Measurements from ENCODE around the gene UPF3A. TPM values are rescaled to one million over a fixed set of nuclear protein-coding genes. Genes with fewer than 3 reads are reported as not detected.
A peak's percentile ranks its signal among the peaks of the same experiment; 100 is the strongest.

UPF3A gene
- total and polyA plus RNA-seq, 10 of the 15 experiments (the other 5 are each of a cell fraction or from before 2014, with no cell fraction given), result 18.6 to 61.5 (median 43.3) TPM

DNA sequence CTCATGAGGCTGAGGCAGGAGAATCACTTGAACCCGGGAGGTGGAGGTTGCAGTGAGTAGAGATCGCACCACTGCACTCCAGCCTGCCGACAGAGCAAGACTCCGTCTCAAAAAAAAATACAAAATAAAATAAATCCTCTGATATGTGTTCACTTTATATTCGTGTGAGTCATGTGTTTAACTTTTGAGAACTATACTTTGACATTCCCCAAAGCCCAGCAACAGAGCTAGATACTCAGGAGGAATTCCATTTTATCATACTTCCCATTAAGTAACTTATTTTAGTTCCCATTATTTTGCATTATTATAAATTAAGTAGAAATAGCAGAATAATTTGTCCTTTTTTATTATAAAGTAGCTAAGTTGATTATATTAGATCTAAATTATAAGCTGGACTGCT lies 29.6 kb downstream of the UPF3A start (continued):
- TF ChIP-seq, protein P1, sequence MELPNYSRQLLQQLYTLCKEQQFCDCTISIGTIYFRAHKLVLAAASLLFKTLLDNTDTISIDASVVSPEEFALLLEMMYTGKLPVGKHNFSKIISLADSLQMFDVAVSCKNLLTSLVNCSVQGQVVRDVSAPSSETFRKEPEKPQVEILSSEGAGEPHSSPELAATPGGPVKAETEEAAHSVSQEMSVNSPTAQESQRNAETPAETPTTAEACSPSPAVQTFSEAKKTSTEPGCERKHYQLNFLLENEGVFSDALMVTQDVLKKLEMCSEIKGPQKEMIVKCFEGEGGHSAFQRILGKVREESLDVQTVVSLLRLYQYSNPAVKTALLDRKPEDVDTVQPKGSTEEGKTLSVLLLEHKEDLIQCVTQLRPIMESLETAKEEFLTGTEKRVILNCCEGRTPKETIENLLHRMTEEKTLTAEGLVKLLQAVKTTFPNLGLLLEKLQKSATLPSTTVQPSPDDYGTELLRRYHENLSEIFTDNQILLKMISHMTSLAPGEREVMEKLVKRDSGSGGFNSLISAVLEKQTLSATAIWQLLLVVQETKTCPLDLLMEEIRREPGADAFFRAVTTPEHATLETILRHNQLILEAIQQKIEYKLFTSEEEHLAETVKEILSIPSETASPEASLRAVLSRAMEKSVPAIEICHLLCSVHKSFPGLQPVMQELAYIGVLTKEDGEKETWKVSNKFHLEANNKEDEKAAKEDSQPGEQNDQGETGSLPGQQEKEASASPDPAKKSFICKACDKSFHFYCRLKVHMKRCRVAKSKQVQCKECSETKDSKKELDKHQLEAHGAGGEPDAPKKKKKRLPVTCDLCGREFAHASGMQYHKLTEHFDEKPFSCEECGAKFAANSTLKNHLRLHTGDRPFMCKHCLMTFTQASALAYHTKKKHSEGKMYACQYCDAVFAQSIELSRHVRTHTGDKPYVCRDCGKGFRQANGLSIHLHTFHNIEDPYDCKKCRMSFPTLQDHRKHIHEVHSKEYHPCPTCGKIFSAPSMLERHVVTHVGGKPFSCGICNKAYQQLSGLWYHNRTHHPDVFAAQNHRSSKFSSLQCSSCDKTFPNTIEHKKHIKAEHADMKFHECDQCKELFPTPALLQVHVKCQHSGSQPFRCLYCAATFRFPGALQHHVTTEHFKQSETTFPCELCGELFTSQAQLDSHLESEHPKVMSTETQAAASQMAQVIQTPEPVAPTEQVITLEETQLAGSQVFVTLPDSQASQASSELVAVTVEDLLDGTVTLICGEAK (IDR thresholded peaks at IDR 0.05; ENCODE audit: borderline replicate concordance), result no peak
- TF ChIP-seq RAD51 (IDR thresholded peaks at IDR 0.05) (no peak), EED (IDR thresholded peaks at IDR 0.05; ENCODE audit: low read depth) (no peak)

GRCh38 chr13:114311387-114311786 lies 30.0 kb downstream of the UPF3A start:
- SMC1A ChIA-PET (ENCODE audit: uncharacterized antibody, unreplicated experiment), result interaction anchor here (0.7 to 3.8 kb wide), 11 partner anchors 8 to 32 kb away, joined by 3 to 27 read pairs (median 4); partner anchors contain the start of gene UPF3A
- FAIRE-seq (no peak), ATAC-seq (no peak), DNase-seq (ENCODE audit: low read depth, low spot score) (no peak)
- Histone ChIP-seq H3K9ac (ENCODE audit: control insufficient read depth, insufficient read depth, low read length) (no peak overlapping the region), H3K79me2 (ENCODE audit: control insufficient read depth, insufficient read depth, low read length) (peaks cover 27% of the 10 kb centered on the region), H3K27ac (ENCODE audit: control insufficient read depth, insufficient read depth) (no peak overlapping the region), H3K4me2 (ENCODE audit: control insufficient read depth, insufficient read depth) (no peak overlapping the region), H3K9me3 (replicated peaks; ENCODE audit: control insufficient read depth, insufficient read depth, low read length) (no peaks in the 10 kb centered on the region), H3K4me1 (ENCODE audit: control insufficient read depth, insufficient read depth, low read length) (peaks cover 5% of the 10 kb centered on the region; the same call in 1 of the 2 replicates), H3K27me3 (replicated peaks in 1 of 2; ENCODE audit: control insufficient read depth in 2 of 2, insufficient read depth in 2 of 2, low read length in 1 of 2) (no peaks in the 10 kb centered on the region), H3K4me3 (no peak overlapping the region), H4K20me1 (ENCODE audit: control insufficient read depth, insufficient read depth) (no peaks in the 10 kb centered on the region), H3K36me3 (ENCODE audit: control insufficient read depth in 2 of 2, insufficient read depth in 2 of 2, low read length in 1 of 2) (no peaks in the 10 kb centered on the region), H2AFZ (ENCODE audit: control insufficient read depth, low read depth, low read length) (peak overlapping the region; percentile 31; the same call in 1 of the 2 replicates)
- no TSS peak for BruUV-seq (replicated peaks)
- in situ Hi-C loops (cut with MboI), result no loop called here
- RAD21 ChIA-PET (ENCODE audit: unreplicated experiment), result interaction anchor here (1.2 to 4.3 kb wide), 3 partner anchors 23 to 31 kb away, joined by 3 to 24 read pairs (median 10); partner anchors contain the start of gene UPF3A
- intact Hi-C loops (cut with micrococcal nuclease; ENCODE audit: unreplicated experiment), result no loop called here
- POLR2A ChIA-PET, result interaction anchor here (0.6 to 4.2 kb wide), 3 partner anchors 14 to 34 kb away, joined by 3 to 39 read pairs (median 3); partner anchors contain the start of gene UPF3A
- CTCF ChIA-PET, result interaction anchor here (0.8 to 1.2 kb wide), 4 partner anchors 15 to 83 kb away, joined by 3 read pairs; no protein-coding TSS in a partner anchor
- no peak for TF ChIP-seq E2F4 (IDR thresholded peaks at IDR 0.05; ENCODE audit: low read depth, low read length)
- TF ChIP-seq SIX5 (IDR thresholded peaks at IDR 0.05; ENCODE audit: low read depth, low read length, severe bottlenecking), result no peak
- TF ChIP-seq NFIC (IDR thresholded peaks at IDR 0.05; ENCODE audit: low read depth, low read length), result no peak
- no peak for TF ChIP-seq ZNF687 (IDR thresholded peaks at IDR 0.05)
- no peak for TF ChIP-seq SMAD1 (IDR thresholded peaks at IDR 0.05; ENCODE audit: low read depth, partially characterized antibody)
- no peak for TF ChIP-seq NR2C2 (IDR thresholded peaks at IDR 0.05; ENCODE audit: borderline replicate concordance, control insufficient read depth, insufficient read length, low read depth)
- TF ChIP-seq EED (IDR thresholded peaks at IDR 0.05; ENCODE audit: low read depth), result no peak
- no peak for TF ChIP-seq DPF2 (IDR thresholded peaks at IDR 0.05)
- TF ChIP-seq IKZF2 (IDR thresholded peaks at IDR 0.05), result no peak
- TF ChIP-seq NBN (IDR thresholded peaks at IDR 0.05), result no peak
- no peak for TF ChIP-seq SUZ12 (IDR thresholded peaks at IDR 0.05; ENCODE audit: unreplicated experiment)

All from GM12878 (cell line).